CD4-positive, alpha-beta T cell (primary cell): ENCODE results near the gene RHOU. TPM values are rescaled to one million over a fixed set of nuclear protein-coding genes. Genes with fewer than 3 reads are reported as not detected.

Experiments used
- ATAC-seq: fragments of 200-7000 bp; cut with Tn5 transposase; one replicate; pipeline ENCODE4 v1.10.0; 2022; ENCODE audit warnings: mild to moderate bottlenecking; ENCODE audit not compliant: poor library complexity
- CTCF ChIA-PET: fragments of 350-600 bp; sonication (Branson Sonifier 250); formaldehyde crosslinking; loops from one replicate; lab custom pipeline; 2021; ENCODE audit warnings: antibody characterized with exemption, inconsistent platforms; lab: Charles Lee
- POLR2A ChIA-PET: fragments of 350-600 bp; sonication (Branson Sonifier 250); formaldehyde crosslinking; loops from one replicate; lab custom pipeline; 2021; ENCODE audit warnings: antibody characterized with exemption, inconsistent platforms; lab: Charles Lee
- DNase-seq, 14 experiments: peaks; one replicate each; pipeline ENCODE4 v3.0.0-alpha.2; 2013 to 2020; ENCODE audit warnings: mixed read lengths in 2 of 14
- H3K27ac ChIP-seq, 2 donors: one replicate each; pipeline versions ENCODE4 v1.5.1 to v1.7.0; 2013; ENCODE audit warnings: low read length in 2 of 2, low read depth in 1 of 2, mild to moderate bottlenecking in 1 of 2
- H3K27me3 ChIP-seq, 2 experiments: 1 replicate in 1 of 2; 2 replicates in 1 of 2; pipeline versions ENCODE4 v1.6.1 to v1.7.0; 2013; ENCODE audit warnings: low read length in 2 of 2, control low read depth in 1 of 2, mild to moderate bottlenecking in 1 of 2, moderate library complexity in 1 of 2; ENCODE audit not compliant: insufficient read depth in 2 of 2, control insufficient read depth in 1 of 2
- H3K36me3 ChIP-seq: one replicate; pipeline ENCODE4 v1.6.1; 2013; ENCODE audit warnings: low read length, control low read depth; ENCODE audit not compliant: insufficient read depth
- H3K4me1 ChIP-seq: one replicate; pipeline ENCODE4 v1.6.1; 2013; ENCODE audit warnings: low read length, control low read depth; ENCODE audit not compliant: insufficient read depth
- H3K4me3 ChIP-seq: one replicate; pipeline ENCODE4 v1.5.1; 2013; ENCODE audit warnings: mild to moderate bottlenecking, low read length, moderate library complexity
- H3K9me3 ChIP-seq, 2 experiments: 1 replicate in 1 of 2; 2 replicates in 1 of 2; pipeline versions ENCODE4 v1.6.1 to v1.7.0; 2013; ENCODE audit warnings: low read length in 2 of 2, mild to moderate bottlenecking in 2 of 2, control low read depth in 1 of 2, moderate library complexity in 1 of 2; ENCODE audit not compliant: control insufficient read depth in 1 of 2, insufficient read depth in 1 of 2
- H3K27ac Mint-ChIP-seq: one replicate; pipeline ENCODE4 v1.8.0; 2020; ENCODE audit warnings: mixed read lengths
- H3K27me3 Mint-ChIP-seq: one replicate; pipeline ENCODE4 v1.8.0; 2021; ENCODE audit warnings: mixed read lengths
- H3K36me3 Mint-ChIP-seq: one replicate; pipeline ENCODE4 v1.8.0; 2021; ENCODE audit warnings: low read depth, mixed read lengths
- H3K4me1 Mint-ChIP-seq: one replicate; pipeline ENCODE4 v1.8.0; 2021; ENCODE audit warnings: low read depth, mixed read lengths
- H3K4me3 Mint-ChIP-seq: one replicate; pipeline ENCODE4 v1.8.0; 2020; ENCODE audit warnings: mild to moderate bottlenecking, mixed read lengths
- H3K9me3 Mint-ChIP-seq: one replicate; pipeline ENCODE4 v1.8.0; 2020; ENCODE audit warnings: mixed read lengths
- intact Hi-C, 2 experiments: fragments of 100-400 bp; cut with DNase I in 1 of 2; cut with micrococcal nuclease in 1 of 2; formaldehyde crosslinking; loops; one replicate each; pipeline versions ENCODE4 v1.15.1 to v1.9.0; 2023 to 2025; cut with DNase I, micrococcal nuclease
- total RNA-seq, 174 experiments: library from RNA in 2 of 174; stranded (reverse) in 2 of 174; gene quantifications; one replicate each; pipeline ENCODE4 v1.2.3 and lab custom pipeline; 2021 to 2026
- TF ChIP-seq, protein P1 (sequence below): fragments of 200-600 bp; IDR thresholded peaks from one replicate; pipeline ENCODE4 v1.8.0; 2022; ENCODE audit warnings: antibody characterized with exemption, mild to moderate bottlenecking

The RHOU gene
- total RNA-seq, 2 experiments from 2014 or later: 1.2 TPM

DNA sequence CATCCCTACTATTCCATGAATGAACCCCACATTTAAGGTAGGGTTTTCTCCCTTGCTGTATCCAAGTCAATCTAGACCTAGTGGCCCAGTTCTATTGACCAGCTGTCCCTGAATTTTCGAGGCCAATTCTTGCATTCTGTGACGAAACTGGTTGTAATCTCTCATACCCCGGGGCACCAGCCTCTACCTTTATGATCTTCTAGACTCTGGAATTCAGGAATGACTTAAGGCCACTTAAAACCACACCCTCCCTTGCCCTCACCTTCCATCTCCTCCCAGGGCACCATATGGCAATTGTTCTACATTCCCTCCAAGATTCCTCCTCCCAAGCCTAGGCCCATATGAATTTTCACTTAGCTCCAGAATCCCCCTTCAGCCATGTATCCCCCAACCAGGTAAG is 48.9 kb downstream of the RHOU start:
- TF ChIP-seq, protein P1, sequence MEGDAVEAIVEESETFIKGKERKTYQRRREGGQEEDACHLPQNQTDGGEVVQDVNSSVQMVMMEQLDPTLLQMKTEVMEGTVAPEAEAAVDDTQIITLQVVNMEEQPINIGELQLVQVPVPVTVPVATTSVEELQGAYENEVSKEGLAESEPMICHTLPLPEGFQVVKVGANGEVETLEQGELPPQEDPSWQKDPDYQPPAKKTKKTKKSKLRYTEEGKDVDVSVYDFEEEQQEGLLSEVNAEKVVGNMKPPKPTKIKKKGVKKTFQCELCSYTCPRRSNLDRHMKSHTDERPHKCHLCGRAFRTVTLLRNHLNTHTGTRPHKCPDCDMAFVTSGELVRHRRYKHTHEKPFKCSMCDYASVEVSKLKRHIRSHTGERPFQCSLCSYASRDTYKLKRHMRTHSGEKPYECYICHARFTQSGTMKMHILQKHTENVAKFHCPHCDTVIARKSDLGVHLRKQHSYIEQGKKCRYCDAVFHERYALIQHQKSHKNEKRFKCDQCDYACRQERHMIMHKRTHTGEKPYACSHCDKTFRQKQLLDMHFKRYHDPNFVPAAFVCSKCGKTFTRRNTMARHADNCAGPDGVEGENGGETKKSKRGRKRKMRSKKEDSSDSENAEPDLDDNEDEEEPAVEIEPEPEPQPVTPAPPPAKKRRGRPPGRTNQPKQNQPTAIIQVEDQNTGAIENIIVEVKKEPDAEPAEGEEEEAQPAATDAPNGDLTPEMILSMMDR: no peak
- ChIA-PET POLR2A (no interaction called here), CTCF (no interaction called here)
- Mint-ChIP-seq H3K4me1 (no peaks in the 10 kb centered on the region), H3K4me3 (no peak overlapping the region), H3K27ac (no peak overlapping the region), H3K36me3 (no peaks in the 10 kb centered on the region), H3K27me3 (no peaks in the 10 kb centered on the region), H3K9me3 (no peaks in the 10 kb centered on the region)
- ATAC-seq: no peak
- Histone ChIP-seq H3K4me3 (no peak overlapping the region), H3K4me1 (no peaks in the 10 kb centered on the region), H3K27ac (no peak overlapping the region), H3K36me3 (no peaks in the 10 kb centered on the region), H3K9me3 (no peaks in the 10 kb centered on the region), H3K27me3 (no peaks in the 10 kb centered on the region)
- intact Hi-C loops: no loop called here
- no peak for DNase-seq

GRCh38 chr1:228785366-228786330 is 50.4 kb downstream of the RHOU start:
- ATAC-seq: no peak
- Histone ChIP-seq H3K27ac (no peak overlapping the region), H3K9me3 (no peaks in the 10 kb centered on the region), H3K4me1 (peaks cover 7% of the 10 kb centered on the region), H3K36me3 (no peaks in the 10 kb centered on the region), H3K27me3 (no peaks in the 10 kb centered on the region), H3K4me3 (no peak overlapping the region)
- Mint-ChIP-seq H3K9me3 (no peaks in the 10 kb centered on the region), H3K4me3 (no peak overlapping the region), H3K27ac (no peak overlapping the region), H3K4me1 (peaks cover 2% of the 10 kb centered on the region), H3K27me3 (no peaks in the 10 kb centered on the region), H3K36me3 (no peaks in the 10 kb centered on the region)
- DNase-seq: no peak
- TF ChIP-seq, protein P1: no peak
- ChIA-PET POLR2A (no interaction called here), CTCF (no interaction called here)
- intact Hi-C loops: no loop called here

DNA sequence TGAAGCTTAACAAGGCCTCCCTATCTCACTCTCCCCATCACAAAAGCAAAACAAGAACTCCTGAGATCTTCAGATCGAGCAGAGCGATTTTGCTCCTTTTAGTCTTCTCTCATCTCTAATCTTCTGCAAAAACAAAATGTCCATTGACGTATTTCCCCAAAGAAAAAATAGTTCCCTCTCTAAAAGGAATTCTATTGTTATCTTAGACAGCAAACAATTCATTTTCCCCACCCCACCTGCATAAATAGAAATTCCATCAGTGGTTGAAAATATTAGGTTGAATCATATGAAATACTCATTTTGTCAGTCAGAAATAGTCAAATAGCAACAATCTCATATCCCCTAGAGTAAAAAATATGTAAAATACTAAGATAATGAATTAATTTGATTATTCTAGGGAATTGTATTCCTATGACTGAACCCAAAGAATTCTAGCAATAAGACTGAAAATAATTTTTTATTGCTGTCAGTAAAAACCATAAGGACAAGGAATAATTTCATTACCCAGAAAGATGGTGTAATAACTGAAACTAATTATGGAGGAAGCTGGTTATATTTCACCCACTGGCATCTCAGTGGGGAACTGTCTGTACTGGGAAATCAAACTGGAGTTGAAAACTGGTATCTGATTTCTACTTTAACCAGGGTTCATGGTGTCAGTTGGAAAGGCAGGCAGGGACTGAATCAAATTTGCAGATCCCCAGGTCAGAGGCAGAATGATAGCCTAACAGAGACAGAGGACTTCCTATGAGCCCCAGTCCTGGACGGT is 51.3 kb downstream of the RHOU start:
- Histone ChIP-seq H3K36me3 (no peaks in the 10 kb centered on the region), H3K27ac (no peak overlapping the region), H3K9me3 (no peaks in the 10 kb centered on the region), H3K4me1 (peaks cover 11% of the 10 kb centered on the region), H3K4me3 (no peak overlapping the region), H3K27me3 (no peaks in the 10 kb centered on the region)
- CTCF ChIA-PET: no interaction called here
- peaks cover 8% of the 10 kb centered on the region for H3K4me1 Mint-ChIP-seq
- no peaks in the 10 kb centered on the region for H3K27me3 Mint-ChIP-seq
- POLR2A ChIA-PET: no interaction called here
- H3K27ac Mint-ChIP-seq: no peak overlapping the region
- no peak overlapping the region for H3K4me3 Mint-ChIP-seq
- ATAC-seq (no peak), DNase-seq (no peak)
- no peaks in the 10 kb centered on the region for H3K36me3 Mint-ChIP-seq
- H3K9me3 Mint-ChIP-seq: no peaks in the 10 kb centered on the region
- intact Hi-C loops: no loop called here
- TF ChIP-seq, protein P1: no peak
